Mammary epithelial cell (primary cell): ENCODE data around the gene DTNA.

Source experiments
- EZH2 ChIP-seq: IDR thresholded peaks from 2 replicates; pipeline ENCODE4 v1.6.1; 2012; ENCODE audit warnings: low read length, inconsistent platforms, borderline replicate concordance
- TF ChIP-seq, protein P1 (sequence below), 2 donors: IDR thresholded peaks in 1 of 2; conservative IDR thresholded peaks in 1 of 2; 2 replicates each; pipeline ENCODE4 v1.5.1; 2011 to 2012; ENCODE audit warnings: inconsistent platforms in 2 of 2, low read length in 2 of 2, mild to moderate bottlenecking in 2 of 2, control low read depth in 1 of 2, low read depth in 1 of 2; ENCODE audit not compliant: insufficient read depth in 1 of 2; ENCODE audit errors: extremely low read depth in 1 of 2

DNA sequence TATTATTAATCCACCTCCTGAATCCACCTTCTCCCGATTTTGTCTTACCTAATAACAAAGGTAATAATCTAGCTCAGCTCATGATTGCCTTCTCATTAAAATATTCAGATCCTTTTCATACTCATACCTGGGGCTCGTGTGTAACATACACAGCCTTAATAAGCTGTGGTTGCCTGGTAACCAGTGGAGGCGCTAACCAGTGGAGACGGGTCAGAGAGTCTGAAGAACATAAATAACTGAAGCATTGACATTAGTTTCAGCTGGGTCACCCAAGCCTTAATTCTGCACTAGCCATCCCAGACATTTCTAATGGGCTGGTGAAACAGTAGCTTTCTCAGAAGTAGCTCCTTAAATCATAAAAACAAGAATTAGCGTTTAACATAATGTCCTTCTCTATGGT, 14.8 kb upstream of the DTNA start:
- TF ChIP-seq, protein P1, sequence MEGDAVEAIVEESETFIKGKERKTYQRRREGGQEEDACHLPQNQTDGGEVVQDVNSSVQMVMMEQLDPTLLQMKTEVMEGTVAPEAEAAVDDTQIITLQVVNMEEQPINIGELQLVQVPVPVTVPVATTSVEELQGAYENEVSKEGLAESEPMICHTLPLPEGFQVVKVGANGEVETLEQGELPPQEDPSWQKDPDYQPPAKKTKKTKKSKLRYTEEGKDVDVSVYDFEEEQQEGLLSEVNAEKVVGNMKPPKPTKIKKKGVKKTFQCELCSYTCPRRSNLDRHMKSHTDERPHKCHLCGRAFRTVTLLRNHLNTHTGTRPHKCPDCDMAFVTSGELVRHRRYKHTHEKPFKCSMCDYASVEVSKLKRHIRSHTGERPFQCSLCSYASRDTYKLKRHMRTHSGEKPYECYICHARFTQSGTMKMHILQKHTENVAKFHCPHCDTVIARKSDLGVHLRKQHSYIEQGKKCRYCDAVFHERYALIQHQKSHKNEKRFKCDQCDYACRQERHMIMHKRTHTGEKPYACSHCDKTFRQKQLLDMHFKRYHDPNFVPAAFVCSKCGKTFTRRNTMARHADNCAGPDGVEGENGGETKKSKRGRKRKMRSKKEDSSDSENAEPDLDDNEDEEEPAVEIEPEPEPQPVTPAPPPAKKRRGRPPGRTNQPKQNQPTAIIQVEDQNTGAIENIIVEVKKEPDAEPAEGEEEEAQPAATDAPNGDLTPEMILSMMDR (conservative IDR thresholded peaks at IDR 0.05 in 1 of 2, IDR thresholded peaks at IDR 0.05 in 1 of 2; ENCODE audit: extremely low read depth in 1 of 2, insufficient read depth in 1 of 2, low read depth in 1 of 2, low read length in 2 of 2): no peak
- TF ChIP-seq EZH2: no peak
